Glutamatergic neuron (in vitro differentiated cells): ENCODE results near the gene BAAT. TPM values are rescaled to one million over a fixed set of nuclear protein-coding genes. Genes with fewer than 3 reads are reported as not detected.

Experiments used
- DNase-seq: peaks from one replicate; pipeline ENCODE4 v3.0.0; 2022
- H3K27ac Mint-ChIP-seq: one replicate; pipeline ENCODE4 v1.8.0; 2020; ENCODE audit warnings: mild to moderate bottlenecking, mixed read lengths, inconsistent platforms; ENCODE audit not compliant: unreplicated experiment
- H3K27me3 Mint-ChIP-seq: one replicate; pipeline ENCODE4 v1.8.0; 2020; ENCODE audit warnings: mild to moderate bottlenecking, moderate library complexity, mixed read lengths, inconsistent platforms; ENCODE audit not compliant: unreplicated experiment
- H3K36me3 Mint-ChIP-seq: one replicate; pipeline ENCODE4 v1.8.0; 2020; ENCODE audit warnings: mild to moderate bottlenecking, mixed read lengths, inconsistent platforms; ENCODE audit not compliant: unreplicated experiment
- H3K4me1 Mint-ChIP-seq: one replicate; pipeline ENCODE4 v1.8.0; 2020; ENCODE audit warnings: mild to moderate bottlenecking, low read depth, mixed read lengths, inconsistent platforms; ENCODE audit not compliant: unreplicated experiment
- H3K4me3 Mint-ChIP-seq: one replicate; pipeline ENCODE4 v1.8.0; 2020; ENCODE audit warnings: mild to moderate bottlenecking, mixed read lengths, inconsistent platforms; ENCODE audit not compliant: unreplicated experiment
- H3K9me3 Mint-ChIP-seq: one replicate; pipeline ENCODE4 v1.8.0; 2020; ENCODE audit warnings: mild to moderate bottlenecking, moderate library complexity, mixed read lengths, inconsistent platforms; ENCODE audit not compliant: unreplicated experiment
- CTCF ChIP-seq: fragments of 200-600 bp; sonication (generic); IDR thresholded peaks from one replicate; pipeline ENCODE4 v1.5.0; 2021; ENCODE audit not compliant: partially characterized antibody, unreplicated experiment
- total RNA-seq: library from RNA; stranded (reverse); fragmentation: NEBNext Ultra II Directional; extraction: Animal tissue kit (Norgen Biotek cat#: 25700); gene quantifications from one replicate; pipeline ENCODE4 v1.2.1, GENCODE V29; 2021; ENCODE audit not compliant: unreplicated experiment

The BAAT gene
- total RNA-seq, 1 donor from 2014 or later = 0.54 TPM

GRCh38 chr9:101315112-101315450 is 69.7 kb downstream of the BAAT start:
- no peaks in the 10 kb centered on the region for H3K36me3 Mint-ChIP-seq
- DNase-seq = no peak
- no peaks in the 10 kb centered on the region for H3K9me3 Mint-ChIP-seq
- H3K4me1 Mint-ChIP-seq = no peaks in the 10 kb centered on the region
- no peak overlapping the region for H3K27ac Mint-ChIP-seq
- no peak for TF ChIP-seq CTCF
- no peaks in the 10 kb centered on the region for H3K27me3 Mint-ChIP-seq
- no peak overlapping the region for H3K4me3 Mint-ChIP-seq

- Mint-ChIP-seq H3K27me3 (no peaks in the 10 kb centered on the region), H3K4me3 (no peak overlapping the region), H3K36me3 (no peaks in the 10 kb centered on the region), H3K27ac (no peak overlapping the region), H3K4me1 (no peaks in the 10 kb centered on the region), H3K9me3 (no peaks in the 10 kb centered on the region)
- DNase-seq = no peak
- TF ChIP-seq CTCF = no peak
Observed at GRCh38 chr9:101312661-101313060, 72.1 kb downstream of the BAAT start.

GRCh38 chr9:101311758-101312420 is 72.9 kb downstream of the BAAT start:
- Mint-ChIP-seq H3K36me3 (no peaks in the 10 kb centered on the region), H3K27me3 (no peaks in the 10 kb centered on the region), H3K27ac (no peak overlapping the region), H3K4me3 (no peak overlapping the region), H3K4me1 (no peaks in the 10 kb centered on the region), H3K9me3 (no peaks in the 10 kb centered on the region)
- DNase-seq = no peak
- TF ChIP-seq CTCF = peak; percentile 85

- no peaks in the 10 kb centered on the region for H3K36me3 Mint-ChIP-seq
- no peak overlapping the region for H3K27ac Mint-ChIP-seq
- DNase-seq = no peak
- H3K9me3 Mint-ChIP-seq = no peaks in the 10 kb centered on the region
- TF ChIP-seq CTCF = no peak
- no peaks in the 10 kb centered on the region for H3K4me1 Mint-ChIP-seq
- H3K27me3 Mint-ChIP-seq = no peaks in the 10 kb centered on the region
- no peak overlapping the region for H3K4me3 Mint-ChIP-seq
Observed at GRCh38 chr9:101311191-101311590, 73.6 kb downstream of the BAAT start.

Other genes with a start within 250 kb of the BAAT start
- 15.4 TPM for gene MRPL50, start 13.6 kb upstream of the BAAT start, total RNA-seq
- gene ZNF189, start 13.8 kb upstream of the BAAT start, total RNA-seq = 30.1 TPM
- not detected for gene ALDOB, start 50.8 kb upstream of the BAAT start, total RNA-seq
- 65.5 TPM for gene RNF20, start 148.8 kb upstream of the BAAT start, total RNA-seq
- gene PPP3R2, start 210.0 kb upstream of the BAAT start, total RNA-seq = not detected